Osteoblast (primary cell): ENCODE data around the gene HSPB9. TPM values are rescaled to one million over a fixed set of nuclear protein-coding genes. Genes with fewer than 3 reads are reported as not detected.

Source experiments
- DNase-seq: peaks from one replicate; pipeline ENCODE4 v3.0.0; 2011; ENCODE audit warnings: low spot score, mixed read lengths; ENCODE audit not compliant: insufficient read length; ENCODE audit errors: missing footprints
- H2AFZ ChIP-seq: 2 replicates; pipeline ENCODE4 v1.6.0; 2011; ENCODE audit warnings: mild to moderate bottlenecking, low read length
- H3K27ac ChIP-seq: 2 replicates; pipeline ENCODE4 v1.5.1; 2011; ENCODE audit warnings: mild to moderate bottlenecking, low read depth, low read length, moderate library complexity
- H3K27me3 ChIP-seq: 2 replicates; pipeline ENCODE4 v1.6.0; 2012; ENCODE audit warnings: mild to moderate bottlenecking, control low read depth, inconsistent platforms, low read length, moderate library complexity; ENCODE audit not compliant: insufficient read depth
- H3K36me3 ChIP-seq: 2 replicates; pipeline ENCODE4 v1.5.1; 2011; ENCODE audit warnings: mild to moderate bottlenecking, low read length, control low read depth, moderate library complexity; ENCODE audit not compliant: insufficient read depth
- H3K4me1 ChIP-seq: 2 replicates; pipeline ENCODE4 v1.5.1; 2011; ENCODE audit warnings: mild to moderate bottlenecking, low read length, control low read depth, moderate library complexity; ENCODE audit not compliant: insufficient read depth
- H3K4me2 ChIP-seq: 2 replicates; pipeline ENCODE4 v1.6.0; 2011; ENCODE audit warnings: mild to moderate bottlenecking, low read length; ENCODE audit not compliant: insufficient read depth
- H3K4me3 ChIP-seq: fragments of 200-600 bp; sonication (generic); 3 replicates; pipeline ENCODE4 v1.5.1; 2012; ENCODE audit warnings: mild to moderate bottlenecking, low read length, inconsistent platforms; ENCODE audit not compliant: insufficient read depth
- H3K79me2 ChIP-seq: 2 replicates; pipeline ENCODE4 v1.6.0; 2012; ENCODE audit warnings: mild to moderate bottlenecking, low read length, control low read depth, inconsistent platforms; ENCODE audit not compliant: insufficient read depth
- H3K9me3 ChIP-seq: 2 replicates; pipeline ENCODE4 v1.5.1; 2011; ENCODE audit warnings: low read depth, low read length, control low read depth
- H4K20me1 ChIP-seq: 2 replicates; pipeline ENCODE4 v1.6.0; 2012; ENCODE audit warnings: mild to moderate bottlenecking, low read length, control low read depth; ENCODE audit not compliant: insufficient read depth
- total RNA-seq: library from RNA; depleted of rRNA; stranded (reverse); fragments of >200 nt; gene quantifications from 2 replicates; pipeline ENCODE4 v1.2.3, GENCODE V29; 2012
- TF ChIP-seq, protein P1 (sequence below): IDR thresholded peaks from 2 replicates; pipeline ENCODE4 v1.5.1; 2011; ENCODE audit warnings: mild to moderate bottlenecking, low read depth, low read length, moderate library complexity; ENCODE audit errors: extremely low read depth

The HSPB9 gene
- total RNA-seq, 1 donor: not detected

DNA sequence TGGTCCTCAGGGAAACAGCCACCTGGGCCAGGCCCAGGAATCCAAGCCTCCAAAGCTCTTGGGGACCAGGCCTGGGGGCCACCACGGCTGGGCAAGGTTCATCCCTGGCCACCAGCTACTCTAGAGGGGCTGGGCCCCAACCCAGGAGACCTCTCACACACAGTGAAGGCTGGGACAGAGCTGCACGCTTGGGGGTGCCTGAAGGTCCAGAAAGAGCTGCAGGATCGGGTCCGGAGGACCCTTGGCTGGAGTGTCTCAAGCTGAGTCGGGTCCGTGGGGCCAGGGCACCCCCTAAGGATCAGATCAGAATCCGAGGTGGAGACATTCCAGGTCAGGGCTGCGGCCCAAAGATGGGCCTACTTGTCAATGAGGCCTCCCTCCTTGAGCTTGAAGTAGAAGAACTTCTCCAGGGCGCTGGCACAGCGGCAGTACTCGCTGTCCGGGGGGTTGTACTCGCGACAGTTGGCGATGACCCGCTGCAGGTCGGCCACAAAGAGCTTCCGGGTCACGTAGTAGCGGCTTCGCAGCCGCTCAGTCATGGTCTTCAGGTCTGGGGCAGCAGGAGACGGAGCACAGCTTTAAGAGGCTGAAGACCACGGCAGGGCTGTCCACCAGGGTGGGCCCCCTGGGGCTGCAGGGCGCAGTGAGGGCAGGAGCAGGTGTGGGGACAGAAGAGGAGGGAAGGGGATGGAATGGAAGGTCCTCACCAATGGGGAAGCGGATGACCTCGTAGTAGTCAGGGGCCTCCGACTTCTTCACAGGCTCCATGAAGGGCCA, 9.1 kb upstream of the HSPB9 start:
- Histone ChIP-seq H2AFZ (no peak overlapping the region), H3K27ac (peak overlapping the region; percentile 81), H4K20me1 (peaks cover 6% of the 10 kb centered on the region), H3K27me3 (no peaks in the 10 kb centered on the region), H3K4me3 (no peak overlapping the region), H3K79me2 (no peaks in the 10 kb centered on the region), H3K4me1 (peaks cover 12% of the 10 kb centered on the region), H3K36me3 (peaks cover 22% of the 10 kb centered on the region), H3K9me3 (no peaks in the 10 kb centered on the region), H3K4me2 (no peak overlapping the region)
- peak; percentile 45 for DNase-seq
- TF ChIP-seq, protein P1, sequence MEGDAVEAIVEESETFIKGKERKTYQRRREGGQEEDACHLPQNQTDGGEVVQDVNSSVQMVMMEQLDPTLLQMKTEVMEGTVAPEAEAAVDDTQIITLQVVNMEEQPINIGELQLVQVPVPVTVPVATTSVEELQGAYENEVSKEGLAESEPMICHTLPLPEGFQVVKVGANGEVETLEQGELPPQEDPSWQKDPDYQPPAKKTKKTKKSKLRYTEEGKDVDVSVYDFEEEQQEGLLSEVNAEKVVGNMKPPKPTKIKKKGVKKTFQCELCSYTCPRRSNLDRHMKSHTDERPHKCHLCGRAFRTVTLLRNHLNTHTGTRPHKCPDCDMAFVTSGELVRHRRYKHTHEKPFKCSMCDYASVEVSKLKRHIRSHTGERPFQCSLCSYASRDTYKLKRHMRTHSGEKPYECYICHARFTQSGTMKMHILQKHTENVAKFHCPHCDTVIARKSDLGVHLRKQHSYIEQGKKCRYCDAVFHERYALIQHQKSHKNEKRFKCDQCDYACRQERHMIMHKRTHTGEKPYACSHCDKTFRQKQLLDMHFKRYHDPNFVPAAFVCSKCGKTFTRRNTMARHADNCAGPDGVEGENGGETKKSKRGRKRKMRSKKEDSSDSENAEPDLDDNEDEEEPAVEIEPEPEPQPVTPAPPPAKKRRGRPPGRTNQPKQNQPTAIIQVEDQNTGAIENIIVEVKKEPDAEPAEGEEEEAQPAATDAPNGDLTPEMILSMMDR: no peak

DNA sequence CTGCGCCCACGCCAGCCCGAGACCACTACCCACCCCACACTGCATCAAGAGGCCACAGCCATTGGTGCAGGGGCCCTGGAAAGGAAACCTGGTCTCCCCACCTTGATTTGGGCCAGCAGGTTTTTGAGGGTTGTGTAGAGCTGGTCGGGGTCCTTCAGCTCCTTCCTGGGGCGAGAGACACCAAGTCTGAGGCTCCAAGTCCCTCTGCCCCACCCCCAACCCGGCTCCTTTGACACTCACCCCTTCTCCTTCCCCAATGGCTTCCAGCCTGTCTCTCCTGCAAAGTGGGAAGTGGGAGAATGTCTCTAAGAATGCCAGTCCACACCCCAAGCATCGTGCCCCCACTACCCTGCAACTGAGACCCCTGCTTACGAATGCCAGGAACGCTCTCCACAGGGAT, 8.5 kb upstream of the HSPB9 start:
- no peak overlapping the region for H3K4me2 ChIP-seq
- H3K79me2 ChIP-seq: no peaks in the 10 kb centered on the region
- no peak overlapping the region for H3K4me3 ChIP-seq
- H4K20me1 ChIP-seq: peaks cover 6% of the 10 kb centered on the region
- peaks cover 26% of the 10 kb centered on the region for H3K36me3 ChIP-seq
- TF ChIP-seq, protein P1: no peak
- no peaks in the 10 kb centered on the region for H3K9me3 ChIP-seq
- H3K27ac ChIP-seq: no peak overlapping the region
- no peak overlapping the region for H2AFZ ChIP-seq
- peaks cover 12% of the 10 kb centered on the region for H3K4me1 ChIP-seq
- no peaks in the 10 kb centered on the region for H3K27me3 ChIP-seq
- DNase-seq: no peak

DNA sequence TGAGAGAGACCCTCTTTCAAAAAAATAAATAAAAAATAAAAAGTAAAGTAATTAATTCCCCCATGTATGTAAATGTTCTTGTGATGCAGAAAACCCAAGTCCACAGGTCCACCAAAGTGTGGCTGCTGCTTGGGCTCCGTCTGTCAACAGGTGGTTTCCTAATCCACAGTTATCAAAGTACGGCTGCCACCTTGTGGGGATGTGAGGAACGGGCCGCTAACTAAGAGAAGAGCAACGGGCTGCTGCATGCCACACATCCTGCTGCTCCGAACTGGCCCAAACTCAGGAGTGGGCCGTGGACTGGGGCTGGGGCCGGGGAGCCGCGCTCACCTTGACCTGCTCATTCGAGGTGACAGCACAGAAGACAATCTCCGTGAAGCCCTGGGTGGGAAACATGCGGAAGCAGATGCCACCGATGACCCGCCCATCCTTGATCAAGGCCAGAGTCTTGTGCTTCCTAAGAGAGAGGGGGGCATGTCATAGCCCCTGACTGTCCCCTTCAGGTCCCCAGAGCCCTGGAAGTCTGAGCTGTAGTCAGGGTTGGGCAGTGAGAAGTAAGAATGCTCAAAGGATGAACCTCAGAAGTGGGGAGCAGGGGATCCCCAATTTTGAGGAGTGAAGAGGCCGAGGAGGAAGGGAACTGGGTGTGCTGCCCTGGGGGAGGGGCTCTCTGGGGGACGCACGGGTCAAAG, 5.8 kb upstream of the HSPB9 start:
- H3K79me2 ChIP-seq: peaks cover 3% of the 10 kb centered on the region
- TF ChIP-seq, protein P1: peak; percentile 79
- peaks cover 16% of the 10 kb centered on the region for H3K4me1 ChIP-seq
- H3K4me2 ChIP-seq: no peak overlapping the region
- peak; percentile 98 for DNase-seq
- H3K4me3 ChIP-seq: no peak overlapping the region
- peaks cover 6% of the 10 kb centered on the region for H4K20me1 ChIP-seq
- H3K27ac ChIP-seq: no peak overlapping the region
- H3K9me3 ChIP-seq: no peaks in the 10 kb centered on the region
- no peaks in the 10 kb centered on the region for H3K27me3 ChIP-seq
- peaks cover 26% of the 10 kb centered on the region for H3K36me3 ChIP-seq
- no peak overlapping the region for H2AFZ ChIP-seq
